Colonic mucosa (tissue), 4 donors: Measurements from ENCODE around the gene SLC6A19. TPM values are rescaled to one million over a fixed set of nuclear protein-coding genes. Genes with fewer than 3 reads are reported as not detected.

Source experiments
- DNase-seq: peaks from one replicate; pipeline ENCODE4 v3.0.0-alpha.2; 2020
- H3K27ac ChIP-seq: fragments of 200-600 bp; one replicate; pipeline ENCODE4 v1.8.0; 2021
- H3K27me3 ChIP-seq: fragments of 200-600 bp; one replicate; pipeline ENCODE4 v1.8.0; 2021
- H3K36me3 ChIP-seq: fragments of 200-600 bp; one replicate; pipeline ENCODE4 v1.8.0; 2021
- H3K4me1 ChIP-seq: fragments of 200-600 bp; one replicate; pipeline ENCODE4 v1.8.0; 2021; ENCODE audit warnings: mild to moderate bottlenecking
- H3K4me3 ChIP-seq: fragments of 200-600 bp; one replicate; pipeline ENCODE4 v1.8.0; 2021
- H3K9ac ChIP-seq, 2 donors: one replicate each; pipeline ENCODE4 v1.7.0; 2013; ENCODE audit warnings: control low read depth in 2 of 2, low read depth in 2 of 2, low read length in 2 of 2
- H3K9me3 ChIP-seq: fragments of 200-600 bp; one replicate; pipeline ENCODE4 v1.8.0; 2021
- intact Hi-C: fragments of 100-400 bp; cut with DNase I; formaldehyde crosslinking; loops from one replicate; pipeline ENCODE4 v1.14.1; 2022
- total RNA-seq, 2 donors: library from RNA; stranded (reverse); fragmentation: NEBNext Ultra II Directional in 1 of 2; extraction: Animal tissue kit (Norgen Biotek cat#: 25700) in 1 of 2; gene quantifications; one replicate each; pipeline ENCODE4 v1.2.1, GENCODE V29; 2021
- TF ChIP-seq, protein P1 (sequence below): fragments of 200-600 bp; IDR thresholded peaks from one replicate; pipeline ENCODE4 v1.8.0; 2022; ENCODE audit warnings: antibody characterized with exemption, mild to moderate bottlenecking
- donor health status: healthy.
- donor health status: DM: no; HTN: no; CAD: no.
- donor health status: DM: no; HTN: no; CAD: no.

Gene SLC6A19
- total RNA-seq, 2 donors from 2014 or later = 0.67 to 56.2 TPM

DNA sequence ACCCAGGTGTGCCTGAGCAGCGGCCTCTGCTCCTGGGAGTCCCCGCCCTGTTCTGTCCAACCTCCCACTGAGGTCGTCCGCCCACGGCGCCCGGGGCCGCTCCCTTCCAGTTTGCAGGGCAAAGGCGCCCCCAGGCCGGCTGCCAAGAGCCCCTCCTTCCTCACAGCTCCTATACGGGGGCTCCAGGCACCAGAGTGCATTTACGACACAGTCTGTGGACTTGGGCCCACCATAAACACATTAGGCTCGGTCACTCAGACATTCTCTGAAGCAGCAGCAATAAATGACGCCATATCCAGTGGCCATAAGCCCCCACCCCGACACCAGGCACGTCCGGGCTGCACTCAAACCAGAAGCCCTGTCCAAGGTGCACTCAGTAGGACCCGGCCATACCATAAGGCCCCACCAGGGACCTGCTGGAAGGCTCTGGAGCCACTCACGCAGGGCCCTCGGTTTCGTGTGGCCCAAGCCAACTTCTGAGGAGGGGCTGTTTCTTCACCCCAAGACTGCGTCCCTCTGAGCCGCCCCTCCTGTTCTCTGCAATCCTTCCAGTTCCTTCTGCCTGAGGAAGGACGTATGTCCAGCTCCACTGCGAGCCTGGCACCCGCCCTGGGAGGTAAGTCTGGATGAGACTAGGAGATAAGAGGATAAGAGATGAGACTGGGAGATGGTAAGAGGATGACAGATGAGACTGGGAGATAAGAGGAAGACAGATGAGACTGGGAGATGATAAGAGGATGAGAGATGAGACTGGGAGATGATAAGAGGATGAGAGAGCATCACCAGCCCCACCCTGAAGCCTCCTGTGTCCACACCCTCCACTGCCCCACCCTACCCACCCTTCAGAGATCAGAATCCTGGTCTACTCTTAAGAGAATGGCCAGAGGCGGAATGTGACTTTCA is 50.5 kb downstream of the SLC6A19 start:
- no peak overlapping the region for H3K9ac ChIP-seq
- intact Hi-C loops = no loop called here
- no peaks in the 10 kb centered on the region for H3K36me3 ChIP-seq
- DNase-seq = no peak
- H3K27ac ChIP-seq = no peak overlapping the region
- H3K27me3 ChIP-seq = peaks cover 3% of the 10 kb centered on the region
- no peak overlapping the region for H3K4me3 ChIP-seq
- H3K9me3 ChIP-seq = no peaks in the 10 kb centered on the region
- no peaks in the 10 kb centered on the region for H3K4me1 ChIP-seq
- TF ChIP-seq, protein P1, sequence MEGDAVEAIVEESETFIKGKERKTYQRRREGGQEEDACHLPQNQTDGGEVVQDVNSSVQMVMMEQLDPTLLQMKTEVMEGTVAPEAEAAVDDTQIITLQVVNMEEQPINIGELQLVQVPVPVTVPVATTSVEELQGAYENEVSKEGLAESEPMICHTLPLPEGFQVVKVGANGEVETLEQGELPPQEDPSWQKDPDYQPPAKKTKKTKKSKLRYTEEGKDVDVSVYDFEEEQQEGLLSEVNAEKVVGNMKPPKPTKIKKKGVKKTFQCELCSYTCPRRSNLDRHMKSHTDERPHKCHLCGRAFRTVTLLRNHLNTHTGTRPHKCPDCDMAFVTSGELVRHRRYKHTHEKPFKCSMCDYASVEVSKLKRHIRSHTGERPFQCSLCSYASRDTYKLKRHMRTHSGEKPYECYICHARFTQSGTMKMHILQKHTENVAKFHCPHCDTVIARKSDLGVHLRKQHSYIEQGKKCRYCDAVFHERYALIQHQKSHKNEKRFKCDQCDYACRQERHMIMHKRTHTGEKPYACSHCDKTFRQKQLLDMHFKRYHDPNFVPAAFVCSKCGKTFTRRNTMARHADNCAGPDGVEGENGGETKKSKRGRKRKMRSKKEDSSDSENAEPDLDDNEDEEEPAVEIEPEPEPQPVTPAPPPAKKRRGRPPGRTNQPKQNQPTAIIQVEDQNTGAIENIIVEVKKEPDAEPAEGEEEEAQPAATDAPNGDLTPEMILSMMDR = no peak

DNA sequence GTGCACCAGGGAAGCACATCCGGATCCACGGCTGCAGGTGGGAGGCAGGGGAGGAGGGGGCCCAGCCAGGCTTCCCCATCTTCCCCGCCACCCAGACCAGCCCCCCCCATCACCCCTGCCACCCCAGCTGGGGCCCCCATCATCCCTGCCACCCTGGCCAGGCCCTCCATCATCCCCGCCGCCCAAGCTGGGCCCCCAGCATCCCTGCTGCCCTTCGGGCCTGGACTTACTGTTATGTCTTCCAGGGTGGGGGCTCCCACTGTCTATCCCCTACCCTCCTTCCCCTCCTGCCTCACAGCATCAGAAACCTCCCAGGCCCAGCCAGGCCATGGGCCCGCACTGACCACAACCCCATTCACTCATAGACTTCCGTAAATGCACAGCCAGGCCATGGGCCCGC is 51.3 kb downstream of the SLC6A19 start:
- Histone ChIP-seq H3K27me3 (peaks cover 3% of the 10 kb centered on the region), H3K9ac (no peak overlapping the region), H3K4me3 (no peak overlapping the region), H3K9me3 (no peaks in the 10 kb centered on the region), H3K27ac (no peak overlapping the region), H3K36me3 (no peaks in the 10 kb centered on the region), H3K4me1 (no peaks in the 10 kb centered on the region)
- no peak for DNase-seq
- intact Hi-C loops = no loop called here
- TF ChIP-seq, protein P1 = no peak

DNA sequence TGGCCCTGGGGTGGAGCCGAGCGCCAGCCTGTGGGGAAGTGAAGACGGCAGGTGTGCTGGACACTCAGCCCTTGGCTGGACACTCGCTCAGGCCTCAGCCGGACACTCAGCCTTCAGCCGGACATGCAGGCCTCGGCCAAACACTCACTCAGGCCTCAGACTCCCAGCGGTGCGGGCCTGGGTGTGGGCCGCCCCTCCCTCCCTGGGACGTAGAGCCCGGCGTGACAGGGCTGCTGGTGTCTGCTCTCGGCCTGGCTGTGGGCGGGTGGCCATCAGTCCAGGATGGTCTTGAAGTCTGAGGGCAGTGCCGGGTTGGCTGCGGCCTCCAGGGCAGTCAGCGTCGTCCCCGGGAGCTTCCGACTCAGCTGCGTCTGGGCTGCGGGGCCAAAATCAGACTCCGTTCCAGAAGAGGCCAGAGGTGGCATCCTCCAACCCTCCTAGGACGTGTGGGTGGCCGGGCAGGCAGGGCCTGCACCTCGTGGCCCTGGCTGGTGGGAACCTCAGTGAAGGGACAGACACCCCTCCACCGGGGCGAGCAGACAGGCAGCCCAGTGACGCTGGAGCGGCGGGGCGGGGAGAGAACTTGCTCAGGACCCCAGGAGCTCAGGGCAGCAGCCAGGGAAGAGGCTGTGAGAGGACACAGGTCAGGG is 52.2 kb downstream of the SLC6A19 start:
- intact Hi-C loops = no loop called here
- Histone ChIP-seq H3K4me1 (no peaks in the 10 kb centered on the region), H3K9me3 (no peaks in the 10 kb centered on the region), H3K36me3 (no peaks in the 10 kb centered on the region), H3K9ac (no peak overlapping the region), H3K27ac (no peak overlapping the region), H3K27me3 (no peaks in the 10 kb centered on the region), H3K4me3 (no peak overlapping the region)
- TF ChIP-seq, protein P1 = no peak
- no peak for DNase-seq

DNA sequence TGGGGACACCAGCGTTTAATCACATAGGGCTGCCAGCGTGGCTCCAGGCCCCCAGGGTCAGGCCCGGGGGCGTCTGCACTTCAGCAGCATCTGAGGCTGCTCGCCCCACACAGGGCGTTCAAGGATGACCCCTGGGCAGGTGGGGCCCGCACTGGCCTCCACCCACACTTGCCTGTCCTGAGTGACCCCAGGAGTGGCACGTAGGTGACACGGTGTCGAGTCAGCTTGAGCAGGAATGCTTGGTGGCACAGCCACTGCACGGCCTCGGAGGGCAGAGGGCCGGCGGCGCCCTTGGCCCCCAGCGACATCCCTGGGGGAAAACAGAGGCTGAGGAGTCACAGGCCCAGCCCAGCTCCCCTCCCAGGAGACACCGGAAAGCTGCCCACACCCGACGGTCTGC is 52.8 kb downstream of the SLC6A19 start:
- Histone ChIP-seq H3K9ac (no peak overlapping the region), H3K27ac (no peak overlapping the region), H3K4me1 (no peaks in the 10 kb centered on the region), H3K36me3 (no peaks in the 10 kb centered on the region), H3K9me3 (no peaks in the 10 kb centered on the region), H3K4me3 (no peak overlapping the region), H3K27me3 (no peaks in the 10 kb centered on the region)
- no peak for DNase-seq
- intact Hi-C loops = no loop called here
- TF ChIP-seq, protein P1 = no peak

- Histone ChIP-seq H3K4me1 (no peaks in the 10 kb centered on the region), H3K27ac (no peak overlapping the region), H3K9ac (no peak overlapping the region), H3K9me3 (no peaks in the 10 kb centered on the region), H3K4me3 (no peak overlapping the region), H3K27me3 (no peaks in the 10 kb centered on the region), H3K36me3 (no peaks in the 10 kb centered on the region)
- DNase-seq = no peak
- intact Hi-C loops = no loop called here
- TF ChIP-seq, protein P1 = no peak
Observed at GRCh38 chr5:1255081-1255561, 53.7 kb downstream of the SLC6A19 start.
